Neural cell (in vitro differentiated cells): ENCODE measurements around the gene CARD19. TPM values are rescaled to one million over a fixed set of nuclear protein-coding genes. Genes with fewer than 3 reads are reported as not detected.

Source experiments
- H2AFZ ChIP-seq: fragments of 200-600, 300-800 bp; sonication (generic), shearing (Covaris generic); 2 replicates; pipeline ENCODE4 v1.6.0; 2014; ENCODE audit warnings: low read depth, mild to moderate bottlenecking, antibody characterized with exemption, low read length, moderate library complexity
- H3F3A ChIP-seq: fragments of 200-600 bp; shearing (Covaris generic); 2 replicates; pipeline ENCODE4 v1.6.1; 2016; ENCODE audit warnings: mild to moderate bottlenecking, moderate library complexity, mixed read lengths, antibody characterized with exemption, low read length; ENCODE audit not compliant: insufficient read depth, poor library complexity, severe bottlenecking
- H3K27ac ChIP-seq: fragments of 200-600, 300-800 bp; sonication (generic), shearing (Covaris generic); 2 replicates; pipeline ENCODE4 v1.5.1; 2014; ENCODE audit warnings: mild to moderate bottlenecking, low read length, moderate library complexity
- H3K27me3 ChIP-seq: fragments of 300-800, 200-600 bp; sonication (generic), shearing (Covaris generic); 2 replicates; pipeline ENCODE4 v1.6.0; 2014; ENCODE audit warnings: mild to moderate bottlenecking, low read depth, low read length, moderate library complexity; ENCODE audit not compliant: insufficient read depth
- H3K36me3 ChIP-seq: fragments of 300-800, 200-600 bp; sonication (generic), shearing (Covaris generic); 2 replicates; pipeline ENCODE4 v1.5.1; 2014; ENCODE audit warnings: mild to moderate bottlenecking, antibody characterized with exemption, low read length, moderate library complexity; ENCODE audit not compliant: insufficient read depth
- H3K4me2 ChIP-seq: fragments of 300-800, 200-600 bp; sonication (generic), shearing (Covaris generic); 2 replicates; pipeline ENCODE4 v1.6.0; 2014; ENCODE audit warnings: mild to moderate bottlenecking, low read length
- H3K4me3 ChIP-seq: fragments of 300-800, 200-600 bp; sonication (generic), shearing (Covaris generic); 2 replicates; pipeline ENCODE4 v1.5.1; 2014; ENCODE audit warnings: mild to moderate bottlenecking, low read length, moderate library complexity
- H3K79me2 ChIP-seq: fragments of 200-600 bp; shearing (Covaris generic); replicated peaks from 2 replicates; pipeline ENCODE4 v1.6.0; 2014; ENCODE audit warnings: mild to moderate bottlenecking, low read length, moderate library complexity; ENCODE audit not compliant: insufficient read depth
- H3K9ac ChIP-seq: fragments of 300-800, 200-600 bp; sonication (generic), shearing (Covaris generic); 2 replicates; pipeline ENCODE4 v1.6.1; 2016; ENCODE audit warnings: mild to moderate bottlenecking, low read length, mixed read lengths
- H3K9me2 ChIP-seq: fragments of 200-600 bp; shearing (Covaris generic); 2 replicates; pipeline ENCODE4 v1.6.1; 2016; ENCODE audit warnings: mild to moderate bottlenecking, low read length, mixed read lengths; ENCODE audit not compliant: insufficient read depth
- H3K9me3 ChIP-seq: fragments of 200-600, 300-800 bp; sonication (generic), shearing (Covaris generic); 2 replicates; pipeline ENCODE4 v1.6.1; 2016; ENCODE audit warnings: mild to moderate bottlenecking, mixed run types, low read length, moderate library complexity, mixed read lengths
- H4K20me1 ChIP-seq: fragments of 200-600 bp; shearing (Covaris generic); 2 replicates; pipeline ENCODE4 v1.6.1; 2016; ENCODE audit warnings: mild to moderate bottlenecking, mixed run types; ENCODE audit not compliant: insufficient read depth
- CTCF ChIP-seq: fragments of 450-650 bp; IDR thresholded peaks from 2 replicates; pipeline ENCODE4 v1.5.1; 2014; ENCODE audit warnings: antibody characterized with exemption, mild to moderate bottlenecking, moderate library complexity; ENCODE audit not compliant: poor library complexity, severe bottlenecking
- EP300 ChIP-seq: fragments of 450-650 bp; conservative IDR thresholded peaks from 2 replicates; pipeline ENCODE4 v1.6.1; 2014; ENCODE audit warnings: antibody characterized with exemption, mild to moderate bottlenecking, moderate library complexity; ENCODE audit not compliant: poor library complexity, severe bottlenecking
- EZH2 ChIP-seq: fragments of 200-600, 300-800 bp; shearing (Covaris generic), sonication (generic); IDR thresholded peaks from 2 replicates; pipeline ENCODE4 v1.6.1; 2014; ENCODE audit warnings: antibody characterized with exemption, low read length, borderline replicate concordance, mild to moderate bottlenecking; ENCODE audit not compliant: insufficient read depth, poor library complexity, severe bottlenecking
- MXI1 ChIP-seq: fragments of 450-650 bp; conservative IDR thresholded peaks from 2 replicates; pipeline ENCODE4 v1.6.1; 2014; ENCODE audit warnings: antibody characterized with exemption, mild to moderate bottlenecking; ENCODE audit not compliant: poor library complexity, severe bottlenecking
- POLR2AphosphoS5 ChIP-seq: IDR thresholded peaks from 2 replicates; pipeline ENCODE4 v1.6.1; 2012
- RAD21 ChIP-seq: fragments of 450-650 bp; conservative IDR thresholded peaks from 2 replicates; pipeline ENCODE4 v1.6.1; 2014; ENCODE audit warnings: antibody characterized with exemption, mild to moderate bottlenecking, moderate library complexity
- REST ChIP-seq: IDR thresholded peaks from 2 replicates; pipeline ENCODE4 v1.6.1; 2012; ENCODE audit warnings: borderline replicate concordance
- SMC3 ChIP-seq: fragments of 450-650 bp; conservative IDR thresholded peaks from 2 replicates; pipeline ENCODE4 v1.6.1; 2014; ENCODE audit warnings: antibody characterized with exemption, mild to moderate bottlenecking, moderate library complexity; ENCODE audit not compliant: poor library complexity
- TAF1 ChIP-seq: IDR thresholded peaks from 2 replicates; pipeline ENCODE4 v1.6.1; 2012; ENCODE audit warnings: low read depth
- polyA plus RNA-seq: library from polyadenylated mRNA; depleted of rRNA; stranded (reverse); fragments of >200 nt; gene quantifications from 2 replicates; pipeline ENCODE4 v1.2.3, GENCODE V29; 2014

Gene CARD19
- polyA plus RNA-seq, 1 donor from 2014 or later, result 66.7 TPM

- Histone ChIP-seq H3K9me3 (no peaks in the 10 kb centered on the region), H3K27me3 (no peaks in the 10 kb centered on the region), H3K36me3 (no peaks in the 10 kb centered on the region), H3K79me2 (no peaks in the 10 kb centered on the region), H3K9ac (no peak overlapping the region), H2AFZ (no peak overlapping the region), H3K27ac (no peak overlapping the region), H3K4me2 (no peak overlapping the region), H4K20me1 (no peaks in the 10 kb centered on the region), H3K4me3 (no peak overlapping the region), H3K9me2 (no peaks in the 10 kb centered on the region), H3F3A (no peaks in the 10 kb centered on the region)
- TF ChIP-seq EP300, result no peak
- TF ChIP-seq TAF1, result no peak
- no peak for TF ChIP-seq CTCF
- no peak for TF ChIP-seq EZH2
- no peak for TF ChIP-seq MXI1
- no peak for TF ChIP-seq POLR2AphosphoS5
- TF ChIP-seq SMC3, result no peak
- no peak for TF ChIP-seq REST
- TF ChIP-seq RAD21, result no peak
Measured at GRCh38 chr9:93076792-93077128, 19.3 kb upstream of the CARD19 start.

GRCh38 chr9:93077367-93077766 is 18.6 kb upstream of the CARD19 start:
- H4K20me1 ChIP-seq, result no peaks in the 10 kb centered on the region
- no peaks in the 10 kb centered on the region for H3F3A ChIP-seq
- H3K9ac ChIP-seq, result no peak overlapping the region
- H3K4me3 ChIP-seq, result no peak overlapping the region
- H3K27me3 ChIP-seq, result no peaks in the 10 kb centered on the region
- H3K4me2 ChIP-seq, result no peak overlapping the region
- no peaks in the 10 kb centered on the region for H3K79me2 ChIP-seq
- TF ChIP-seq REST, result no peak
- TF ChIP-seq SMC3, result no peak
- TF ChIP-seq MXI1, result no peak
- no peak for TF ChIP-seq EZH2
- no peaks in the 10 kb centered on the region for H3K36me3 ChIP-seq
- no peak overlapping the region for H3K27ac ChIP-seq
- H2AFZ ChIP-seq, result no peak overlapping the region
- no peaks in the 10 kb centered on the region for H3K9me3 ChIP-seq
- no peaks in the 10 kb centered on the region for H3K9me2 ChIP-seq
